OCI-LY7 (cell line): Measurements from ENCODE around the gene GEMIN5. TPM values are rescaled to one million over a fixed set of nuclear protein-coding genes. Genes with fewer than 3 reads are reported as not detected.
A peak's percentile ranks its signal among the peaks of the same experiment; 100 is the strongest.

Experiments
- Bru-seq: library from RNA; stranded (reverse); fragments of 400-500 nt; gene quantifications from one replicate; lab custom pipeline; 2021; lab: Mats Ljungman, UMichigan
- BruChase-seq, 2 experiments: library from RNA; stranded (reverse); fragments of 400-500 nt; gene quantifications; one replicate each; lab custom pipeline; 2021; lab: Mats Ljungman, UMichigan
- BruUV-seq: library from RNA; stranded (reverse); fragments of 400-500 nt; replicated peaks from 2 replicates; lab custom pipeline; 2021; lab: Mats Ljungman, UMichigan
- CTCF ChIA-PET: fragments of 300-600 bp; sonication (Branson Sonifier 250); formaldehyde crosslinking; loops from one replicate; lab custom pipeline; 2022; ENCODE audit warnings: antibody characterized with exemption; ENCODE audit not compliant: unreplicated experiment; lab: Charles Lee
- POLR2A ChIA-PET: fragments of 300-600 bp; sonication (Branson Sonifier 250); formaldehyde crosslinking; loops from one replicate; lab custom pipeline; 2022; ENCODE audit warnings: antibody characterized with exemption; lab: Charles Lee
- DNase-seq: peaks from one replicate; pipeline ENCODE4 v3.0.0-alpha.2; 2015; ENCODE audit warnings: low spot score
- H2AFZ ChIP-seq: fragments of 200-600 bp; sonication (generic), shearing (Covaris generic); 2 replicates; pipeline ENCODE4 v1.6.1; 2014; ENCODE audit warnings: mild to moderate bottlenecking, antibody characterized with exemption, low read length, moderate library complexity
- H3K27ac ChIP-seq: fragments of 200-600 bp; sonication (generic); 2 replicates; pipeline ENCODE4 v1.5.1; 2014; ENCODE audit warnings: mixed run types, low read depth, mild to moderate bottlenecking, moderate library complexity, low read length, inconsistent platforms; ENCODE audit not compliant: poor library complexity, severe bottlenecking
- H3K36me3 ChIP-seq: fragments of 200-600 bp; sonication (generic); 2 replicates; pipeline ENCODE4 v1.6.1; 2014; ENCODE audit warnings: mild to moderate bottlenecking, antibody characterized with exemption, low read length, moderate library complexity, mixed read lengths; ENCODE audit not compliant: insufficient read depth
- H3K4me1 ChIP-seq: fragments of 200-600 bp; sonication (generic); 2 replicates; pipeline ENCODE4 v1.5.1; 2014; ENCODE audit warnings: mild to moderate bottlenecking, low read length; ENCODE audit not compliant: insufficient read depth, poor library complexity, severe bottlenecking
- H3K4me2 ChIP-seq: fragments of 200-600 bp; sonication (generic); 2 replicates; pipeline ENCODE4 v1.6.1; 2014; ENCODE audit warnings: mild to moderate bottlenecking, low read length
- H3K4me3 ChIP-seq: fragments of 200-600 bp; sonication (generic); 2 replicates; pipeline ENCODE4 v1.5.1; 2014; ENCODE audit warnings: mild to moderate bottlenecking, low read depth, low read length; ENCODE audit not compliant: poor library complexity, severe bottlenecking
- H3K79me2 ChIP-seq: fragments of 200-600 bp; sonication (generic); 2 replicates; pipeline ENCODE4 v1.6.1; 2016; ENCODE audit warnings: low read depth, mild to moderate bottlenecking, low read length, moderate library complexity, mixed read lengths; ENCODE audit not compliant: insufficient read depth
- H3K9me2 ChIP-seq: fragments of 200-600 bp; sonication (generic); 2 replicates; pipeline ENCODE4 v1.6.1; 2016; ENCODE audit warnings: mild to moderate bottlenecking, low read length, mixed read lengths; ENCODE audit not compliant: insufficient read depth
- H3K9me3 ChIP-seq: fragments of 200-600 bp; sonication (generic); 2 replicates; pipeline ENCODE4 v1.6.1; 2014; ENCODE audit warnings: mild to moderate bottlenecking, mixed run types, low read length, mixed read lengths
- H4K20me1 ChIP-seq: fragments of 200-600 bp; sonication (generic); 2 replicates; pipeline ENCODE4 v1.6.1; 2014; ENCODE audit warnings: mild to moderate bottlenecking, antibody characterized with exemption, low read length, moderate library complexity, mixed read lengths; ENCODE audit not compliant: insufficient read depth
- EZH2phosphoT487 ChIP-seq: fragments of 200-600 bp; sonication (generic); IDR thresholded peaks from 2 replicates; pipeline ENCODE4 v1.6.1; 2018; ENCODE audit warnings: low read depth, borderline replicate concordance, mild to moderate bottlenecking, mixed run types, antibody characterized with exemption, low read length, moderate library complexity, mixed read lengths
- intact Hi-C: fragments of 100-400 bp; cut with micrococcal nuclease; formaldehyde crosslinking; loops from one replicate; pipeline ENCODE4 v1.10.0; 2022; ENCODE audit not compliant: unreplicated experiment
- long read RNA-seq: library from polyadenylated mRNA; stranded (forward); transcript quantifications from one replicate; pipeline ENCODE4 v2.0.0, GENCODE V29; 2022
- total RNA-seq, 2 experiments: library from RNA; depleted of rRNA in 1 of 2; stranded (reverse); fragments of >200 nt in 1 of 2; shearing (Covaris generic) in 1 of 2; gene quantifications; 2 replicates each; pipeline ENCODE4 v1.2.3, GENCODE V29; 2014 to 2022
- TF ChIP-seq, protein P1 (sequence below): fragments of 200-600 bp; sonication (generic); conservative IDR thresholded peaks from 2 replicates; pipeline ENCODE4 v1.5.1; 2014; ENCODE audit warnings: mild to moderate bottlenecking, antibody characterized with exemption, low read length, moderate library complexity, mixed read lengths

Gene GEMIN5, protein sequence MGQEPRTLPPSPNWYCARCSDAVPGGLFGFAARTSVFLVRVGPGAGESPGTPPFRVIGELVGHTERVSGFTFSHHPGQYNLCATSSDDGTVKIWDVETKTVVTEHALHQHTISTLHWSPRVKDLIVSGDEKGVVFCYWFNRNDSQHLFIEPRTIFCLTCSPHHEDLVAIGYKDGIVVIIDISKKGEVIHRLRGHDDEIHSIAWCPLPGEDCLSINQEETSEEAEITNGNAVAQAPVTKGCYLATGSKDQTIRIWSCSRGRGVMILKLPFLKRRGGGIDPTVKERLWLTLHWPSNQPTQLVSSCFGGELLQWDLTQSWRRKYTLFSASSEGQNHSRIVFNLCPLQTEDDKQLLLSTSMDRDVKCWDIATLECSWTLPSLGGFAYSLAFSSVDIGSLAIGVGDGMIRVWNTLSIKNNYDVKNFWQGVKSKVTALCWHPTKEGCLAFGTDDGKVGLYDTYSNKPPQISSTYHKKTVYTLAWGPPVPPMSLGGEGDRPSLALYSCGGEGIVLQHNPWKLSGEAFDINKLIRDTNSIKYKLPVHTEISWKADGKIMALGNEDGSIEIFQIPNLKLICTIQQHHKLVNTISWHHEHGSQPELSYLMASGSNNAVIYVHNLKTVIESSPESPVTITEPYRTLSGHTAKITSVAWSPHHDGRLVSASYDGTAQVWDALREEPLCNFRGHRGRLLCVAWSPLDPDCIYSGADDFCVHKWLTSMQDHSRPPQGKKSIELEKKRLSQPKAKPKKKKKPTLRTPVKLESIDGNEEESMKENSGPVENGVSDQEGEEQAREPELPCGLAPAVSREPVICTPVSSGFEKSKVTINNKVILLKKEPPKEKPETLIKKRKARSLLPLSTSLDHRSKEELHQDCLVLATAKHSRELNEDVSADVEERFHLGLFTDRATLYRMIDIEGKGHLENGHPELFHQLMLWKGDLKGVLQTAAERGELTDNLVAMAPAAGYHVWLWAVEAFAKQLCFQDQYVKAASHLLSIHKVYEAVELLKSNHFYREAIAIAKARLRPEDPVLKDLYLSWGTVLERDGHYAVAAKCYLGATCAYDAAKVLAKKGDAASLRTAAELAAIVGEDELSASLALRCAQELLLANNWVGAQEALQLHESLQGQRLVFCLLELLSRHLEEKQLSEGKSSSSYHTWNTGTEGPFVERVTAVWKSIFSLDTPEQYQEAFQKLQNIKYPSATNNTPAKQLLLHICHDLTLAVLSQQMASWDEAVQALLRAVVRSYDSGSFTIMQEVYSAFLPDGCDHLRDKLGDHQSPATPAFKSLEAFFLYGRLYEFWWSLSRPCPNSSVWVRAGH (N-terminal part only)
- total RNA-seq (2014; rRNA removed; shearing (Covaris generic)) (17.9 and 20.1 TPM in 2 replicates), total RNA-seq (2022) (20.6 and 25.6 TPM in 2 replicates), Bru-seq, nascent RNA (percentile 72 among the genes with signal in this experiment), BruChase-seq, experiment 1, labeled RNA remaining after a 6-hour chase (percentile 66 among the genes with signal in this experiment), BruChase-seq, experiment 2, labeled RNA remaining after a 2-hour chase (percentile 73 among the genes with signal in this experiment)
- long read RNA-seq, full-length matches to known transcripts, result 24 of 37 reads
- long read RNA-seq, partial matches to known transcripts, result 8 of 37 reads
- long read RNA-seq, other reads (novel, unspliced or antisense), result 5 of 37 reads

DNA sequence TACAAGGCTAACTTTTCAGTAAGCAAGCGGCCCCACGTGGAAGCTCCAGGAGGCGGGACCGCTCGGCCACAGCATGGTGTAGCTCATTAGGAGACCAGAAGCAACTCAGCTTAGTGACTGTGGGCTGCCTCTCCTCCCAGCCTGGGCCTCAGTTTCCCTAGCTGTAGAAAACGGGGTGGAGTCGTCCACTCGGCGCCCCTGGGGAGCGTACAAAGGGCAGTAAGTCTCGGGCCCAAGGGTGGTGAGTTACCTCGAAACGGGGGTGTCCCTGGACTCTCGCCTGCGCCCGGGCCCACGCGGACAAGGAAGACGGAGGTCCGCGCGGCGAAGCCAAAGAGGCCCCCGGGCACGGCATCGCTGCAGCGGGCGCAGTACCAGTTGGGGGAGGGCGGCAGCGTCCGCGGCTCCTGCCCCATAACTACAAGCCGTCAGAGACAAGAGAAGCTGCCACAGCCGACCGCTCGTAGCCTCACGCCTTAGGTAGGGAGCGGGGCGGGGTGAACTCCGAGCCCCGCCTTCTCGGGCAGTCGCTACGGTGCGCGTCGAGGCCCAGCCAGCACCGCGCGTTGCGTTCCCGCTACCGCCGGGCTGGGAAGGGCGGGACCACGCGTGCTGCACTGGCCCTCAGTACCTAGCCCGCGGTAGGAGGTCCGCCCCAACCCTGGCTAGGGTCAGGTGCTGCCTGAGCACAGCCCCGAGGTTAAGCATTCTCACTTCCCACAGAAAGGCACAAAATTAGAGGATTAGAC is at the start of gene GEMIN5:
GEMIN5 (minus strand) TSS at position 494 of the 749 bp plus-strand sequence; CDS start at position 416, 78 bp downstream.
- peaks cover 36% of the 10 kb centered on the region for H3K4me1 ChIP-seq
- intact Hi-C loops, result loop anchor here (5.0 kb wide), 2 partner anchors 181 to 256 kb away; partner anchors contain the start of gene LARP1
- peaks cover 6% of the 10 kb centered on the region; the same call in 1 of the 2 replicates for H4K20me1 ChIP-seq
- TF ChIP-seq, protein P1, sequence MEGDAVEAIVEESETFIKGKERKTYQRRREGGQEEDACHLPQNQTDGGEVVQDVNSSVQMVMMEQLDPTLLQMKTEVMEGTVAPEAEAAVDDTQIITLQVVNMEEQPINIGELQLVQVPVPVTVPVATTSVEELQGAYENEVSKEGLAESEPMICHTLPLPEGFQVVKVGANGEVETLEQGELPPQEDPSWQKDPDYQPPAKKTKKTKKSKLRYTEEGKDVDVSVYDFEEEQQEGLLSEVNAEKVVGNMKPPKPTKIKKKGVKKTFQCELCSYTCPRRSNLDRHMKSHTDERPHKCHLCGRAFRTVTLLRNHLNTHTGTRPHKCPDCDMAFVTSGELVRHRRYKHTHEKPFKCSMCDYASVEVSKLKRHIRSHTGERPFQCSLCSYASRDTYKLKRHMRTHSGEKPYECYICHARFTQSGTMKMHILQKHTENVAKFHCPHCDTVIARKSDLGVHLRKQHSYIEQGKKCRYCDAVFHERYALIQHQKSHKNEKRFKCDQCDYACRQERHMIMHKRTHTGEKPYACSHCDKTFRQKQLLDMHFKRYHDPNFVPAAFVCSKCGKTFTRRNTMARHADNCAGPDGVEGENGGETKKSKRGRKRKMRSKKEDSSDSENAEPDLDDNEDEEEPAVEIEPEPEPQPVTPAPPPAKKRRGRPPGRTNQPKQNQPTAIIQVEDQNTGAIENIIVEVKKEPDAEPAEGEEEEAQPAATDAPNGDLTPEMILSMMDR, result no peak
- TF ChIP-seq EZH2phosphoT487, result no peak
- peak; percentile 91 for DNase-seq
- POLR2A ChIA-PET, result interaction anchor here (0.6 to 2.3 kb wide), 3 partner anchors 18 to 260 kb away, joined by 3 to 8 read pairs (median 4); no protein-coding TSS in a partner anchor
- H3K27ac ChIP-seq, result peak within 1 kb of the TSS; percentile 3
- H3K9me3 ChIP-seq, result no peaks in the 10 kb centered on the region
- H3K4me2 ChIP-seq, result peak within 1 kb of the TSS; percentile 92
- peak within 1 kb of the TSS; percentile 87 for H2AFZ ChIP-seq
- BruUV-seq, result no TSS peak
- H3K36me3 ChIP-seq, result peaks cover 34% of the 10 kb centered on the region
- no peaks in the 10 kb centered on the region for H3K9me2 ChIP-seq
- CTCF ChIA-PET, result no interaction called here
- H3K4me3 ChIP-seq, result peak within 1 kb of the TSS; percentile 84
- H3K79me2 ChIP-seq, result peaks cover 41% of the 10 kb centered on the region

DNA sequence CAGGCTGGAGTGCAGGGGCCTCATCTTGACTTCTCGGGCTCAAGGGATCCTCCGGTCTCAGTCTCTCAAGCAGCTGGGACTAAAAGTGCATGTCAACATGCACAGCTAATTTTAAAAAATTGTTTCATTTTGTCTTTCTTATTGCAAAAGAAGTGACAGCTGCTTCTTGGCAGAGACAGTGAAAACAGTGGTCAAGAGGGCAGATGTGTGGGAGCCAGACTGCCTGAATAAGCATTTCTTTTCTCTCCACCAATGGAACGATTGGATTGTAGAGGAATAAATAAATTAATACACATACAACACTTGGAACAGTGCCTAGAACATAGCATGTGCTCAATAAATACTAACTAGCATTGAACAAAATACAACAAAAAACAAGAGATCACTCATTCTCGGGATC is 48.1 kb upstream of the GEMIN5 start:
- Histone ChIP-seq H3K36me3 (no peaks in the 10 kb centered on the region), H2AFZ (no peak overlapping the region), H3K9me2 (no peaks in the 10 kb centered on the region), H3K4me1 (no peaks in the 10 kb centered on the region), H3K27ac (no peak overlapping the region), H3K4me2 (no peak overlapping the region), H3K4me3 (no peak overlapping the region), H4K20me1 (no peaks in the 10 kb centered on the region), H3K79me2 (no peaks in the 10 kb centered on the region), H3K9me3 (no peaks in the 10 kb centered on the region)
- BruUV-seq, result no TSS peak
- no peak for DNase-seq
- intact Hi-C loops, result no loop called here
- ChIA-PET CTCF (no interaction called here), POLR2A (interaction anchor here (0.7 kb wide), 1 partner anchor 11 kb away, joined by 3 read pairs; no protein-coding TSS in a partner anchor)
- TF ChIP-seq EZH2phosphoT487, result no peak
- TF ChIP-seq, protein P1, result no peak
